CD4-positive, CD25-positive, alpha-beta regulatory T cell (primary cell): ENCODE measurements around the gene POMGNT2. TPM values are rescaled to one million over a fixed set of nuclear protein-coding genes. Genes with fewer than 3 reads are reported as not detected.
A peak's percentile ranks its signal among the peaks of the same experiment; 100 is the strongest.
"Not testable (repeated sequence)": the region's sequence is repeated elsewhere in the genome, so short reads cannot be mapped to it uniquely, and the experiment has no call there.

Source experiments
- ATAC-seq, 2 donors: fragments of 150-1000 bp; cut with Tn5 transposase; one replicate each; pipeline ENCODE4 v1.10.0; 2021; ENCODE audit warnings: low read depth in 2 of 2, moderate number of reproducible peaks in 2 of 2, moderate library complexity in 1 of 2
- DNase-seq, 3 donors: peaks; one replicate each; pipeline versions ENCODE4 v3.0.0 to v3.0.0-alpha.2; 2012 to 2022; ENCODE audit warnings: mixed read lengths in 1 of 3
- H3K27ac ChIP-seq: one replicate; pipeline ENCODE4 v1.7.0; 2013; ENCODE audit warnings: mild to moderate bottlenecking, low read length; ENCODE audit not compliant: insufficient read depth, poor library complexity, severe bottlenecking
- H3K27me3 ChIP-seq: one replicate; pipeline ENCODE4 v1.7.0; 2013; ENCODE audit warnings: low read length; ENCODE audit not compliant: control insufficient read depth, insufficient read depth
- H3K36me3 ChIP-seq: one replicate; pipeline ENCODE4 v1.7.0; 2013; ENCODE audit warnings: mild to moderate bottlenecking, low read length, moderate library complexity; ENCODE audit not compliant: control insufficient read depth, insufficient read depth
- H3K4me1 ChIP-seq: 2 replicates; pipeline ENCODE4 v1.7.0; 2013; ENCODE audit warnings: mild to moderate bottlenecking, low read length; ENCODE audit not compliant: insufficient read depth, control insufficient read depth, poor library complexity, severe bottlenecking
- H3K4me3 ChIP-seq: one replicate; pipeline ENCODE4 v1.7.0; 2013; ENCODE audit warnings: low read depth, mild to moderate bottlenecking, low read length, moderate library complexity
- H3K9me3 ChIP-seq, 2 experiments: 1 replicate in 1 of 2; 2 replicates in 1 of 2; pipeline ENCODE4 v1.7.0; 2013; ENCODE audit warnings: low read length in 2 of 2, mild to moderate bottlenecking in 1 of 2, moderate library complexity in 1 of 2; ENCODE audit not compliant: control insufficient read depth in 2 of 2
- H3K27ac Mint-ChIP-seq, 3 donors: one replicate each; pipeline ENCODE4 v1.8.0; 2020 to 2022; ENCODE audit warnings: mild to moderate bottlenecking in 3 of 3, mixed read lengths in 3 of 3, moderate library complexity in 2 of 3
- H3K27me3 Mint-ChIP-seq: one replicate; pipeline ENCODE4 v1.8.0; 2022; ENCODE audit warnings: mild to moderate bottlenecking, mixed read lengths
- H3K36me3 Mint-ChIP-seq: one replicate; pipeline ENCODE4 v1.8.0; 2020; ENCODE audit warnings: mixed read lengths
- H3K4me1 Mint-ChIP-seq, 4 donors: one replicate each; pipeline ENCODE4 v1.8.0; 2020 to 2022; ENCODE audit warnings: mixed read lengths in 4 of 4, mild to moderate bottlenecking in 1 of 4
- H3K4me3 Mint-ChIP-seq, 4 donors: one replicate each; pipeline ENCODE4 v1.8.0; 2020 to 2022; ENCODE audit warnings: mild to moderate bottlenecking in 4 of 4, mixed read lengths in 4 of 4, moderate library complexity in 3 of 4
- H3K9me3 Mint-ChIP-seq, 7 donors: one replicate each; pipeline ENCODE4 v1.8.0; 2020 to 2022; ENCODE audit warnings: mixed read lengths in 7 of 7, mild to moderate bottlenecking in 3 of 7, moderate library complexity in 2 of 7
- polyA plus RNA-seq, 4 donors: library from polyadenylated mRNA; unstranded; fragments of 300-500 nt; fragmentation: Illumina TruSeq; gene quantifications; one replicate each; pipeline ENCODE4 v1.2.3, GENCODE V29; 2021
- total RNA-seq: library from RNA; stranded (reverse); gene quantifications from one replicate; pipeline ENCODE4 v1.2.3, GENCODE V29; 2022

Gene POMGNT2
- total and polyA plus RNA-seq, 5 donors from 2014 or later, result 1.7 to 6.3 (median 2.9) TPM

- peaks cover 6 to 62% (median 23%) of the 10 kb centered on the region in 7 donors for H3K9me3 Mint-ChIP-seq
- Histone ChIP-seq H3K27ac (no peak overlapping the region), H3K27me3 (peaks cover 4% of the 10 kb centered on the region), H3K9me3 (peaks cover 20 to 43% of the 10 kb centered on the region in 2 experiments), H3K4me1 (no peaks in the 10 kb centered on the region), H3K4me3 (no peak overlapping the region), H3K36me3 (no peaks in the 10 kb centered on the region)
- ATAC-seq, result no peak
- peaks cover 31% of the 10 kb centered on the region for H3K27me3 Mint-ChIP-seq
- no peaks in the 10 kb centered on the region for H3K4me1 Mint-ChIP-seq
- peaks cover 9% of the 10 kb centered on the region for H3K36me3 Mint-ChIP-seq
- DNase-seq, result no peak
- no peak overlapping the region for H3K4me3 Mint-ChIP-seq
- H3K27ac Mint-ChIP-seq, result no peak overlapping the region
Measured at GRCh38 chr3:43048470-43048869, 57.4 kb downstream of the POMGNT2 start.

DNA sequence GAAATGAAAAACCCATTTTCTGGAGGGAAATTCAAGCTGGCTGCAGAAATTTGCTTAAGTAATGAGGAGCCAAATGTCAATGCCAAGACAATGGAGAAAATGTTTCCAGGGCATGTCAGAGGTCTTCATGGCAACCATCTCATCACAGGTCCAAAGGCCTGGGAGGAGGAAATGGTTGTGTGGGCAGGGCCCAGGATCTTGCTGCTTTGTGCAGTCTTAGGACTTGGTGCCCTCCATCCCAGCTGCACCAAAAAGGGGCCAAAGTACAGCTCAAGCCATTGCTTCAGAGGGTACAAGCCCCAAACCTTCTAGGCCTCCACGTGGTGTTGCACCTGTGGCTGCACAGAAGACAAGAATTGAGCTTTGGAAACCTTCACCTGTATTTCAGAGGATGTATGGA lies 59.3 kb downstream of the POMGNT2 start:
- H3K27ac Mint-ChIP-seq, result peak overlapping the region in 1 of 3 donors; percentile 22
- Histone ChIP-seq H3K27me3 (peaks cover 1% of the 10 kb centered on the region), H3K27ac (no peak overlapping the region), H3K36me3 (no peaks in the 10 kb centered on the region), H3K4me1 (no peaks in the 10 kb centered on the region), H3K9me3 (peaks cover 19 to 38% of the 10 kb centered on the region in 2 experiments), H3K4me3 (no peak overlapping the region)
- ATAC-seq, result no peak
- no peak overlapping the region for H3K4me3 Mint-ChIP-seq
- peaks cover 20% of the 10 kb centered on the region for H3K27me3 Mint-ChIP-seq
- H3K4me1 Mint-ChIP-seq, result no peaks in the 10 kb centered on the region
- peaks cover 6 to 51% (median 18%) of the 10 kb centered on the region in 7 donors for H3K9me3 Mint-ChIP-seq
- DNase-seq, result no peak
- peaks cover 5% of the 10 kb centered on the region for H3K36me3 Mint-ChIP-seq

DNA sequence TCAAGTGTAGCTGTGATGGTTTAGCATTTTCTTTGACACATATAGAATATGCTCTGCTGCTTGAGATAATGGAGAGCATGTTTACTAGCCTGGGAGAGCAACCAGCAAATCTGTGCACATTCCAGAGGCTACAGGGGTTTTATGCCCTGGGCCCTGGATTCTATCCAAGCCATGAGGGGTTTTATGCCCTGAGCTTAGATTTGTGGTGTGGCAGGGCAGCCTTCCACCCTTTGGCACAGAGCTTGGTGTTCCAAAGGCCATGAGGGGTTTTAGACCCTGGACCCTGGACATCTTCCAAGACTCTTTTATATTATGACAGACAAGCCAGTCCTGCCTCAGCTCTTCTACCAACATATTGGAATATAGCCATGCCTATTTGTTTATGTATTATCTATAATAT lies 60.8 kb downstream of the POMGNT2 start:
- not testable (repeated sequence) for H3K4me3 ChIP-seq, H3K4me3 Mint-ChIP-seq, H3K27me3 ChIP-seq, H3K27ac ChIP-seq, H3K36me3 Mint-ChIP-seq, H3K4me1 Mint-ChIP-seq, H3K27me3 Mint-ChIP-seq, DNase-seq, H3K36me3 ChIP-seq, H3K27ac Mint-ChIP-seq, H3K4me1 ChIP-seq, ATAC-seq
- H3K9me3 ChIP-seq, result peaks cover 12 to 24% of the 10 kb centered on the region in 2 experiments
- H3K9me3 Mint-ChIP-seq, result peaks cover 4 to 38% (median 15%) of the 10 kb centered on the region in 7 donors

- H3K27ac Mint-ChIP-seq, result no peak overlapping the region
- H3K27me3 ChIP-seq, result no peaks in the 10 kb centered on the region
- no peaks in the 10 kb centered on the region for H3K4me1 ChIP-seq
- no peak overlapping the region for H3K4me3 Mint-ChIP-seq
- peaks cover 4% of the 10 kb centered on the region for H3K36me3 Mint-ChIP-seq
- peaks cover 2% of the 10 kb centered on the region for H3K27me3 Mint-ChIP-seq
- H3K4me3 ChIP-seq, result no peak overlapping the region
- no peak overlapping the region for H3K27ac ChIP-seq
- DNase-seq, result no peak
- H3K9me3 ChIP-seq, result peaks cover under 1 to 12% of the 10 kb centered on the region in 2 experiments
- H3K4me1 Mint-ChIP-seq, result peaks cover 0 to 10% (median 5%) of the 10 kb centered on the region in 4 donors
- H3K9me3 Mint-ChIP-seq, result peaks cover 4 to 29% (median 9%) of the 10 kb centered on the region in 7 donors
- ATAC-seq, result no peak
- H3K36me3 ChIP-seq, result no peaks in the 10 kb centered on the region
Measured at GRCh38 chr3:43043793-43044192, 62.1 kb downstream of the POMGNT2 start.

DNA sequence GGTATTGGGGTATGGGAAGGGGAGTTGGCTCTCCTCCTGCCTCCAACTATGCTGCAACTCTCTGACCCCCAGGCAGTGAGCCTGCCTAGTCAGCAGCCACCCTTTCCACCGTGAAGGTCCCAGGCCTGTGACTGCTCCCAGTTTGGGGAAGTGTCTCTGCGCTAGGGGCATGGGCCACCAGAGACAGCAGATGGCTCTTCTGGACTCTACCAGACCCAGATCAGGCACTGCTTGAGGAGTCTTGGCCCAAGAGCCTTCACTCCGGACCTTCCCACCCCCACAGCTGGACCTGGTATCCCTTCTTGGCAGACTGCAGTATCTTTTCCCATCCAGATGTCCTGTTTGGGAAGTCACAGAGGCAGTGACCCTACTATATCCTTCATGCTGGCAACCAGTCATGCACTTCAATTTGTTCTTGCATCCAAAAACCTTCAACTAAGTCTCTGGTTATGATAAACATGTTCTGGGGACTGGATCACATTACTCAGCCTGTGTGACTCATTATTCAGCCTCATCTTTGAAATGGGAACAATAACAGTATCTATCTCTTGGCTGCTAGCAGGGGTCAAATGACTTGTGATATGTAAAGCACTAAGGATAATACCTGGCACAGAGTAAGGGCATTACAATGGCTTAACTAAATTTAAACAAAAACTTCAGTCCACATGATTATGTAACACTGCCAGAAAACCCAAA lies 62.7 kb downstream of the POMGNT2 start:
- Histone ChIP-seq H3K9me3 (peaks cover 0 to 11% of the 10 kb centered on the region in 2 experiments), H3K27ac (no peak overlapping the region), H3K36me3 (no peaks in the 10 kb centered on the region), H3K4me1 (no peaks in the 10 kb centered on the region), H3K4me3 (no peak overlapping the region), H3K27me3 (no peaks in the 10 kb centered on the region)
- DNase-seq (no peak), ATAC-seq (no peak)
- peaks cover 4 to 23% (median 6%) of the 10 kb centered on the region in 7 donors for H3K9me3 Mint-ChIP-seq
- H3K27ac Mint-ChIP-seq, result no peak overlapping the region
- no peak overlapping the region for H3K4me3 Mint-ChIP-seq
- no peaks in the 10 kb centered on the region for H3K27me3 Mint-ChIP-seq
- peaks cover 4% of the 10 kb centered on the region for H3K36me3 Mint-ChIP-seq
- H3K4me1 Mint-ChIP-seq, result peaks cover 5 to 15% (median 11%) of the 10 kb centered on the region in 4 donors

- H3K4me3 Mint-ChIP-seq, result no peak overlapping the region
- Histone ChIP-seq H3K4me1 (peaks cover 5% of the 10 kb centered on the region), H3K4me3 (no peak overlapping the region), H3K27me3 (no peaks in the 10 kb centered on the region), H3K36me3 (no peaks in the 10 kb centered on the region), H3K27ac (no peak overlapping the region), H3K9me3 (peaks cover 0 to 11% of the 10 kb centered on the region in 2 experiments)
- DNase-seq (no peak), ATAC-seq (no peak)
- peaks cover 3 to 15% (median 5%) of the 10 kb centered on the region in 7 donors for H3K9me3 Mint-ChIP-seq
- H3K27me3 Mint-ChIP-seq, result peaks cover 6% of the 10 kb centered on the region
- H3K4me1 Mint-ChIP-seq, result peaks cover 9 to 28% (median 17%) of the 10 kb centered on the region in 4 donors
- no peaks in the 10 kb centered on the region for H3K36me3 Mint-ChIP-seq
- no peak overlapping the region for H3K27ac Mint-ChIP-seq
Measured at GRCh38 chr3:43041517-43041916, 64.4 kb downstream of the POMGNT2 start.

DNA sequence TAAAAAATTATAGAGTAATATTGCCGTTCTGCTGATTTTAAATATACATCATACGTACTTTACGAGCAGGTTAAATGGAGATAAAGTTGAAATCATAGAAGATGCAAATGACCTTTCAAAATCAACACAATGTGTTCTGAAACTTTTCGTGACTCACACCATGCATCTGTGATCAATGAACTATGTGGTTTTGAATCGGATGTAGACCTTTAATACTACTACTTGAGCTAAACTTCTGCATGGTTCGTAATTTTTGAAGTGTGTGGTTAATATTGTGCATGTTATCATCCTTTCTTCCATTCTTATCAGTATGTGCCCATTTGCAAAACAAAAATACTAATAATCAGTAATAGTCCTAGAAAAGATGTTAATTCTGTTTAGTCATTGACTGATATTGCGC lies 67.9 kb downstream of the POMGNT2 start:
- H3K9me3 ChIP-seq, result no peaks in the 10 kb centered on the region
- H3K36me3 ChIP-seq, result no peaks in the 10 kb centered on the region
- H3K27me3 Mint-ChIP-seq, result peaks cover 11% of the 10 kb centered on the region
- DNase-seq, result peak in 2 of 3 donors; percentile 19 to 61
- peaks cover 0 to 2% (median 0%) of the 10 kb centered on the region in 7 donors for H3K9me3 Mint-ChIP-seq
- peak overlapping the region; percentile 47 for H3K4me3 ChIP-seq
- H3K4me3 Mint-ChIP-seq, result peak overlapping the region in 2 of 4 donors; percentile 31 to 63
- H3K4me1 Mint-ChIP-seq, result peaks cover 9 to 28% (median 19%) of the 10 kb centered on the region in 4 donors
- no peaks in the 10 kb centered on the region for H3K36me3 Mint-ChIP-seq
- peaks cover 5% of the 10 kb centered on the region for H3K4me1 ChIP-seq
- H3K27ac Mint-ChIP-seq, result no peak overlapping the region
- peak; percentile 37 to 53 for ATAC-seq
- no peaks in the 10 kb centered on the region for H3K27me3 ChIP-seq
- no peak overlapping the region for H3K27ac ChIP-seq
